HG03175 (cell line): ENCODE measurements around the gene PALB2.
A peak's percentile ranks its signal among the peaks of the same experiment; 100 is the strongest.

Experiments used
- ATAC-seq: cut with Tn5 transposase; IDR thresholded peaks from one replicate; pipeline ENCODE4 v1.9.1; 2021; ENCODE audit warnings: mild to moderate bottlenecking, moderate library complexity; ENCODE audit not compliant: unreplicated experiment

The PALB2 gene

GRCh38 chr16:23640931-23641765, at the start of gene PALB2, which contains the start of gene DCTN5:
Gene PALB2, minus strand, starts transcription at chr16:23641310. Its CDS starts 153 bp downstream, at chr16:23641157.
Gene DCTN5, plus strand, starts transcription at chr16:23641466. Its CDS starts 77 bp downstream, at chr16:23641543.
- peak; percentile 98 for ATAC-seq

DNA sequence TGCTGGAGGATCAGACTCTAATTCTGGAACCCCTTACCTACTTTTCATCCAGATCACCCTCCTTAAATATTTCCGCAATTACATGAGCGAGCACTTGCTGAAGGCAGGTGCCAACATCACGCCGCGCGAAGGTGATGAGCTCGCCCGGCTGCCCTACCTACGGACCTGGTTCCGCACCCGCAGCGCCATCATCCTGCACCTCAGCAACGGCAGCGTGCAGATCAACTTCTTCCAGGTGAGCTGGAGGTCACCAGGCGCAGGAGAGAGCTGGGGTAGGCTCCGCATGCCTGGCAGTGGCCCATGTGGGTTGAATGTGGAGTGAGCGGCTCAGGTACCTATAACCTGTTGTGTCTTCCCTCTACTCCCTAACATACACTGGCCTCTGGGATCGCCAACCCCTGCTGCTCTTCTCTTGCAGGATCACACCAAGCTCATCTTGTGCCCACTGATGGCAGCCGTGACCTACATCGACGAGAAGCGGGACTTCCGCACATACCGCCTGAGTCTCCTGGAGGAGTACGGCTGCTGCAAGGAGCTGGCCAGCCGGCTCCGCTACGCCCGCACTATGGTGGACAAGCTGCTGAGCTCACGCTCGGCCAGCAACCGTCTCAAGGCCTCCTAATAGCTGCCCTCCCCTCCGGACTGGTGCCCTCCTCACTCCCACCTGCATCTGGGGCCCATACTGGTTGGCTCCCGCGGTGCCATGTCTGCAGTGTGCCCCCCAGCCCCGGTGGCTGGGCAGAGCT, 48.5 kb upstream of the PALB2 start:
- ATAC-seq: no peak

GRCh38 chr16:23687034-23687808, 46.1 kb upstream of the PALB2 start:
- ATAC-seq: no peak

DNA sequence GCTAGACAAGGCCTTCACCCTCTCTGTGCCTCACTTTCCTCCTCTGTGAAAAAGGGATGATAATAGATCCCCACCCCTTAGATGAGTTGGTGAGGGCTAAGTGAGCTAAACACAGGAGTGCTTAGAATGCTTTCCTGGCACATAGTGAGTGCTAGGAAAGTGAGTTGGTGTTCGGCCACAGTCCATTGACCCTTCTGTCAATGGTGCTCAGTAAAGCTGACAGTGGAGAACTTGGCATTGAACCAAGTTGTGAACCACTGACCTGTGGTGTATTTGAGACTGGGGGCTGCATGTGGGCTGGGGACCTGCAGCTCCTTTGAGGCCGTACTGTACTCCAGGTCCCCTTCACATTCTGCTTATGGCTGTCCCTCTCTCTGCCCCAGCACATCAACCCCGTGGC, 42.4 kb upstream of the PALB2 start:
- no peak for ATAC-seq

DNA sequence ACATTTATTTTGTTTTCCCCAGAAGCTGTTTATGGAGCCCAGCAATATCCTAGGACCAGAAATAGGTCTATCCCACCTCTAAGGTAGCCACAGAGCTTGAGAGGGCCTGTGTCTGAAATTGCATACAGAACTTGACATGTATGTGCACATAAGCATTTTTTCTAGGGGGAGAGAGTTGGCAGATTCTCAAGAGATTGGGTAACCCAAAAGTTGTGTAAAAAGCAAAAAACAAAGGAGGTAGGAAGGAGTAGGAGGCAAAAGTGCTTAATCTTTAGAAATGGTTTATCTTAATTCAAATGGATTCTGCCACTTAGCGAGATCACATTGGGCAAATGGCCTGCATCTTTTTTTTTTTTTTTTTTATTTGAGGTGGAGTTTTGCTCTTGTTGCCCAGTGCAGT, 41.1 kb upstream of the PALB2 start:
- ATAC-seq: no peak

DNA sequence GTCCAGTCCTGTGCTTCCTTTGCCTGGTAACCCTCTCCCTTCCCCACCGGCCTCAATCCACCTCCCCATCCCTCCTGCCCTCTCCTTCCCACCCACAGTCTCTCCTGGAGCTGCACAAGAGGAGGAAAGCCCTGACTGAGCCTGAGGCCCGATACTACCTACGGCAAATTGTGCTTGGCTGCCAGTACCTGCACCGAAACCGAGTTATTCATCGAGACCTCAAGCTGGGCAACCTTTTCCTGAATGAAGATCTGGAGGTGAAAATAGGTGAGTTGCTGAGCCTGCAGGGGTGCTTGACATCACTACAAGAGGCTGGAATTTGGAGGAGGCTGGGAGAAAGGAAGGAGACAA, 38.9 kb upstream of the PALB2 start:
- ATAC-seq: no peak

GRCh38 chr16:23679274-23679985, 38.3 kb upstream of the PALB2 start:
- no peak for ATAC-seq

GRCh38 chr16:23678430-23679273, 37.5 kb upstream of the PALB2 start, which contains the start of gene PLK1:
Gene PLK1, plus strand, starts transcription at chr16:23678889. Its CDS starts 44 bp downstream, at chr16:23678933.
- peak; percentile 92 for ATAC-seq

DNA sequence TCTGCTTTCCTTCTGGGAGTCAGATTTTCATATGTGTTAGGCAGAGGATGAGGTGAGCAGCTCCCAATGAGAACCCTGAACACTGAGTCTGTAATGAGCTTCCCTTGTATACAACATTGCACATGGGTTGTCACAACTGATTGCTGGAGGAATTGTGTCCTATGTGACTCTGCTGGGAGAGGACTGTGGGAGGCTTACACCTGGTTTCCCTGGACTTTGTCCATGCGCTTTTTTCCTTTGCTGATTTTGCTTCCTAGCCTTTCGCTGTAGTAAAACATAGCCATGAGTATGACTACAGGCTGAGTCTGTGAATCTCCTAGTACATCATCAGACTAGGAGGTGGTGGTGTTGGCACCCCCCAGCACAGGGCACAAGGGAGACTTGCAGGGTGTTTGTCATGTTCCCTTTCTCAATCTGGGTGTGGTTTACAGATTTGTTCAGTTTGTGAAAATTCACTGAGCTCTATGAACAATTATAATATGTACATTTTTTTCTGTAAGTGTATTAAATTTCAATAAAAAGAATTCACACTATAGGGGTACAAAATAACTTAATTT, 35.9 kb upstream of the PALB2 start:
- ATAC-seq: no peak

- ATAC-seq: no peak
These were observed 33.0 kb upstream of the PALB2 start for GRCh38 chr16:23673971-23674614.

GRCh38 chr16:23670137-23670776, 29.1 kb upstream of the PALB2 start:
- peak; percentile 98 for ATAC-seq

DNA sequence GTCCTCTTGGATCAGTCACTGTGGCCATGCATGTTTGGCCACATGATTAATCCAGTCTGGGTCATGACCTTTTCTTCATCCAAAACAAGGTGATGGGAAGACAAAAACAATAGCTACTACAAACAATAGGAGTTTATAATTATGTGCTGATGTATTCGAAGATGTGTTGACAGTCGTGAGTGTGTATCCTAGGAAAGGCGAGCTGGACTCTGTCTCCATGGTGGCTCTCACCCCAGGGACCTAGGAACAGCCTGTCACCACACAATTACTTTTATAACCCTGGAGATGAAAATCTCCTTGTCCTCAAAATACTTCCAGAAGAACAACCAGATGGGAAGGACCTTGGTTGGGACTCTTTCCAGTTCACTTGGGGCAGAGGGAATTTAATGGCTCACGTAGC, 27.8 kb upstream of the PALB2 start:
- ATAC-seq: no peak

DNA sequence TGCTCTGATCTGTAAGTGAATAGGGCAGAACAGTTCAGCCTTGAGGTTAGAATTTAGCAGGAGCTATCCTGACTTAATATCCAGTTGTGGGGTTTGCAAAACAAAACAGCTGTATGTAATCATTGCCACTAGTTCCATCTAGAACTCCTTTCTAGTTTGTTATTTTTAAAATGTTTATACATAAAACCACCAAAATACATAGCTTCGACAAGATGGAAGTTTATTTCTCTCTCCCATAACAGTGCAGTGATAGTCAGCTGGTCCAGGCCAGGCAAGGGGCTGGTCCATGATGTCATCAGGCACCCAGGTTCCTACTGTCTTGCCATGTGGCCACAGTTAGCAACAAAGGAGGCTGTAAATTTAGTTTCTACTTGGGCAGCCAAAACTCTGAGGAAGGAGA, 27.1 kb upstream of the PALB2 start:
- ATAC-seq: no peak

DNA sequence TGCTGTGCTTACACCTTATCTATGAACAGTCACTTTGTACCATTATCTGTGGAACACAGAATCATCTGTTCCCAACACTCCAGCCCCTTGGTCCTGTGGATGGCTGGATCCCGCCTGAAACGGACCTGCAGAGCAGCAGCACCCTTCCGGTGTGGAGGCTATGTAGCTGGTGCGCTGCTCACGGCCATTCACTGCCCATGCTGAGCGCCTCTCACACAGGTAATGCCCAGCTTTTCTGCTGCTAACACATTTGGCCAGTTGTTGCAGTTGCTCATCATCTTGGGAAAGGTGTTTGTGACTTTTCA, 26.2 kb upstream of the PALB2 start:
- ATAC-seq: no peak

- no peak for ATAC-seq
These were observed 25.7 kb upstream of the PALB2 start for GRCh38 chr16:23666571-23667354.

DNA sequence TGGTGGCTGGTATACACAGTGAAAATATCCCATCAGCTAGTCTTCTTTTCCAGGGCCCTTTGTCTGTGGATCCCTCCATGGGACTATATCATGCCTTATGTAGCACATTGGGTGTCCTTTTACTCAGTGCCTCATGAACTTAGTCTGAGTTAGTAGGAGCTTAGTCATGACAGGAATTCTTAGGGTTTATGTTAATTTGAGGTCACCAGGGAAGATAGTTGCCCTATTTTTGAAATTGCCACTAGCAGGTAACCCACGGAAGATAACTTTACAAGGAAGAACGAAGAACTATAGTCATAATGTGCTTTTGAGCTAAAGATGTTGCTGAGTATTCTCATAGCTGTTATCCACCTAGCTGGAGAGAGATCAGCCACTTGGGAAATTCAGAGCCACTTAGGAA, 22.8 kb upstream of the PALB2 start:
- no peak for ATAC-seq

DNA sequence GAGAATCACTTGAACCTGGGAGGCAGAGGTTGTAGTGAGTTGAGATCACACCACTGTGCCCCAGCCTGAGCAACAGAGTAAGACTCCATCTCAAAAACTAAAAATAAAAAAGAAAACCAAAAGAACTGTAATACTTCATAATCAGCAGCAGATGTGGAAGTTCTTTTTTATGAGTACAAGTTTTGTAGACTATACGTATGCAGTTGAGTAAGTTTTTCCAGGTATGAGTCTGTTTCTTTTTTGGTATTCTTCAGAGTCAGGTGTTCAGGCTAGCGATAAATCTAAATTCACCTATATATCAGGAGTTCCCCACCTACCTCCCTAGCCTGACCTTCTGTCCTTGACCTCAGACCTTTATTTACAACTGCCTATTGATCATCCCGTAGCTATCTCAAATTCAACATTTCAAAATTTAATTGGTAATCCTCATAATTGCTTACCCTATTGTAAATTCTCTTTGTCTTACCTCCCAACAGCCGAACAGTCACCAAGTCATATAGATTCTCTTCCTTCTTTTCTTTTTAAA, 10.9 kb upstream of the PALB2 start:
- no peak for ATAC-seq
